Esophagus squamous epithelium (tissue), 5 donors: ENCODE measurements around the gene ASPA. TPM values are rescaled to one million over a fixed set of nuclear protein-coding genes. Genes with fewer than 3 reads are reported as not detected.

Experiments used
- DNase-seq: peaks from one replicate; lab custom pipeline; 2025; lab: John Stamatoyannopoulos, UW
- H3K27ac ChIP-seq, 4 donors: fragments of 200-600 bp; sonication (generic); one replicate each; pipeline ENCODE4 v1.5.1; 2016 to 2019; ENCODE audit warnings: mild to moderate bottlenecking in 1 of 4
- H3K27me3 ChIP-seq, 4 donors: fragments of 200-600 bp; sonication (generic); 1 replicate in 3 of 4; 2 replicates in 1 of 4; pipeline versions ENCODE4 v1.5.1 to v1.6.0; 2017 to 2021; ENCODE audit warnings: antibody characterized with exemption in 1 of 4
- H3K36me3 ChIP-seq, 3 donors: fragments of 200-600 bp; sonication (generic); one replicate each; pipeline ENCODE4 v1.5.1; 2016 to 2019
- H3K4me1 ChIP-seq, 3 donors: fragments of 200-600 bp; sonication (generic); one replicate each; pipeline ENCODE4 v1.5.1; 2017 to 2019
- H3K4me3 ChIP-seq, 4 donors: fragments of 200-600 bp; sonication (generic); 1 replicate in 3 of 4; 2 replicates in 1 of 4; pipeline ENCODE4 v1.5.1; 2016 to 2019; ENCODE audit warnings: mild to moderate bottlenecking in 2 of 4, moderate library complexity in 1 of 4
- H3K9me3 ChIP-seq, 3 donors: fragments of 200-600 bp; sonication (generic); one replicate each; pipeline ENCODE4 v1.5.1; 2016 to 2019
- POLR2A ChIP-seq, 4 donors: fragments of 450-650 bp; IDR thresholded peaks; one replicate each; pipeline ENCODE4 v1.6.1; 2017; ENCODE audit warnings: antibody characterized with exemption in 4 of 4, mild to moderate bottlenecking in 4 of 4, moderate library complexity in 3 of 4
- WGBS, 2 donors: methylation state at CpG; one replicate each; pipeline ENCODE4 v1.1.5; 2018; 5-methylcytosine and 5-hydroxymethylcytosine counted together
- intact Hi-C: fragments of 100-400 bp; cut with DNase I; formaldehyde crosslinking; loops from one replicate; pipeline ENCODE4 v1.15.0; 2022
- total RNA-seq, 4 donors: library from RNA; depleted of rRNA; stranded (reverse); fragments of >200 nt; gene quantifications; one replicate each; pipeline ENCODE4 v1.1.0, GENCODE V29; 2016
- TF ChIP-seq, protein P1 (sequence below), 6 experiments: fragments of 450-650 bp in 4 of 6; fragments of 200-600 bp in 2 of 6; sonication (generic) in 2 of 6; IDR thresholded peaks; one replicate each; pipeline ENCODE4 v1.5.1; 2016 to 2019; ENCODE audit warnings: antibody characterized with exemption in 6 of 6, mild to moderate bottlenecking in 4 of 6, moderate library complexity in 4 of 6
- donor health status: DM: yes; HTN: yes; CAD: no.

Gene ASPA
- total RNA-seq, 4 donors from 2014 or later = 0.22 to 0.76 (median 0.23) TPM; not detected in 1

DNA sequence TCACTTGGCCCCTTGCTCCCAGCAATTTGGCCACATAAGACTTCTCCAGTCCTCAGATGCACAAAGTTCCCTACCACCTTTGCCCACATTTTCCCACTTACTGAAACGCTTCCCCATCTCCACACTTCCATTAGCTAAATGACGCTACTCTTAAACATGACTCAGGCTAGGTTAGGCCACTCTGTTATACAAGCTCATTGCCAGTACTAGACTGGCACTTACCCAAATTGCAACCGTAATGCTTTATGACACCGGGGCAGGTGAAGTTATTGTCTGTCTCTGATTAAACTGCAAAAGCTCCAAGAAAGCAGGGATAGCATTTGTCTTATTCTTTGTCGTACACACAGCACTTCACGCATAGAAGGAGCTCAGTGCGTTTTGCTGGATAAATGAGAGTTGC, 29.2 kb downstream of the ASPA start:
- no peaks in the 10 kb centered on the region for H3K4me1 ChIP-seq
- H3K27ac ChIP-seq = no peak overlapping the region
- no peak overlapping the region for H3K4me3 ChIP-seq
- H3K9me3 ChIP-seq = no peaks in the 10 kb centered on the region
- H3K36me3 ChIP-seq = no peaks in the 10 kb centered on the region
- intact Hi-C loops = no loop called here
- WGBS, 2 donors = 92 to 94% methylated on average over 4 to 7 of the region's 7 CpGs
- DNase-seq = no peak
- H3K27me3 ChIP-seq = no peaks in the 10 kb centered on the region
- TF ChIP-seq, protein P1, sequence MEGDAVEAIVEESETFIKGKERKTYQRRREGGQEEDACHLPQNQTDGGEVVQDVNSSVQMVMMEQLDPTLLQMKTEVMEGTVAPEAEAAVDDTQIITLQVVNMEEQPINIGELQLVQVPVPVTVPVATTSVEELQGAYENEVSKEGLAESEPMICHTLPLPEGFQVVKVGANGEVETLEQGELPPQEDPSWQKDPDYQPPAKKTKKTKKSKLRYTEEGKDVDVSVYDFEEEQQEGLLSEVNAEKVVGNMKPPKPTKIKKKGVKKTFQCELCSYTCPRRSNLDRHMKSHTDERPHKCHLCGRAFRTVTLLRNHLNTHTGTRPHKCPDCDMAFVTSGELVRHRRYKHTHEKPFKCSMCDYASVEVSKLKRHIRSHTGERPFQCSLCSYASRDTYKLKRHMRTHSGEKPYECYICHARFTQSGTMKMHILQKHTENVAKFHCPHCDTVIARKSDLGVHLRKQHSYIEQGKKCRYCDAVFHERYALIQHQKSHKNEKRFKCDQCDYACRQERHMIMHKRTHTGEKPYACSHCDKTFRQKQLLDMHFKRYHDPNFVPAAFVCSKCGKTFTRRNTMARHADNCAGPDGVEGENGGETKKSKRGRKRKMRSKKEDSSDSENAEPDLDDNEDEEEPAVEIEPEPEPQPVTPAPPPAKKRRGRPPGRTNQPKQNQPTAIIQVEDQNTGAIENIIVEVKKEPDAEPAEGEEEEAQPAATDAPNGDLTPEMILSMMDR (IDR thresholded peaks at IDR 0.05) = no peak
- no peak for TF ChIP-seq POLR2A (IDR thresholded peaks at IDR 0.05)

DNA sequence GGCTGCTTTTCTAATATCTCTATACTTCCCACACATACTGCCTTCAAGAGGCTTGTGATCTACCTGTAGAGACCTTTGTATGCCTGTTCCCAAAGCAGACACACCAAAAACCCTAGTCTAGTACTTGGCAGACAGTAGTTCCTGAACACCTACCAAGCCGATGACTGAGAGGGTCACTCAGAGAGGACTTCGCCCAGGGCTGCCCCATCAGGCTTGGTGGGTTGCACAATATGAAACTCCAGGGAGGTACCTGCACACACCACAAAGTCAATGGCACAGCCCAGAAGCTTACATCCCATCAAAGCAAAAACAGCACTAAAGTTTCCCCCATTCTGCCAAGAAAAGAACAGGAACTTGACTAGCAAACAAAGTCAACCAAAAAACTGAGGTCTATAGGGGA, 30.3 kb downstream of the ASPA start:
- intact Hi-C loops = no loop called here
- 92 to 100% methylated on average over 2 of the region's 2 CpGs for WGBS, 2 donors
- H3K4me1 ChIP-seq = no peaks in the 10 kb centered on the region
- no peaks in the 10 kb centered on the region for H3K36me3 ChIP-seq
- H3K4me3 ChIP-seq = no peak overlapping the region
- TF ChIP-seq, protein P1 (IDR thresholded peaks at IDR 0.05) = no peak
- no peak for TF ChIP-seq POLR2A (IDR thresholded peaks at IDR 0.05)
- no peaks in the 10 kb centered on the region for H3K27me3 ChIP-seq
- no peaks in the 10 kb centered on the region for H3K9me3 ChIP-seq
- DNase-seq = no peak
- H3K27ac ChIP-seq = no peak overlapping the region

DNA sequence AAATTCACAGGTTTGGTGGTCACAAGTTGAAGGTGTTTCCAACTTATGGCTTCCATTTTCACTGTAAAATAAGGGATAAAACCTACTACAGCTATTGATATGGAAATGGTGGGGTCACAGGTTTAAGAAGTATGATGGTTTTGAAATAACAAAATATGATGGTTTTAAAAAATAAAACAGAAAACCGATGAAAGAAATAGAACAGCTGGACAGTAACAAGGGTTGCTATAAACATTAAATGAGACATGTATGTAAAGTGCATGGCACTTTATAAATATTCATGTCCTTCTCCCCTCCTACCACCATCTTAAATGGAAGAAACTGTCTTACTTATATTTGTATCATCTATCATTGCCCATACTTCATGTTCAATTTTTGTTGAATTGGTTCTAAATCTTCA, 31.3 kb downstream of the ASPA start:
- TF ChIP-seq, protein P1 (IDR thresholded peaks at IDR 0.05) = no peak
- TF ChIP-seq POLR2A (IDR thresholded peaks at IDR 0.05) = no peak
- peaks cover 0 to 1% (median 0%) of the 10 kb centered on the region in 3 donors for H3K4me1 ChIP-seq
- H3K9me3 ChIP-seq = no peaks in the 10 kb centered on the region
- no peak for DNase-seq
- 50 to 60% methylated on average over 1 of the region's 1 CpG for WGBS, 2 donors
- intact Hi-C loops = no loop called here
- no peaks in the 10 kb centered on the region for H3K27me3 ChIP-seq
- H3K27ac ChIP-seq = no peak overlapping the region
- H3K4me3 ChIP-seq = no peak overlapping the region
- H3K36me3 ChIP-seq = no peaks in the 10 kb centered on the region

DNA sequence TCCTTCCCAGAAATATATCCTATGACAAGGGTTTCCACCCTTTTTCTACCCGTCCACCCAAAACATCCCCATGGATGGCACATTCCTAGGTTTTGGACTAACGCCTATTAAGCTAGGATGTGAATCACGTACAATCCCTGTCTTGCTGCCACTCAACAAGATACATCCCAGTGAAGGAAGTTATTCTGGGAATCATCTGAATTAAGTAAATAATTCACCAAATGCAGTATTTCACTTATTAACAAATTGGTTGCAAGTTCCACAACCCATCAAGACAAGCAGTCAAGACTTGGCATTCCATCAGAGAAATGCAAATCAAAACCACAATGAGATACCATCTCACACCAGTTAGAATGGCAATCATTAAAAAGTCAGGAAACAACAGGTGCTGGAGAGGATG, 32.1 kb downstream of the ASPA start:
- 78 to 81% methylated on average over 3 of the region's 3 CpGs for WGBS, 2 donors
- H3K9me3 ChIP-seq = no peaks in the 10 kb centered on the region
- no peak for DNase-seq
- no peak overlapping the region for H3K27ac ChIP-seq
- H3K4me3 ChIP-seq = no peak overlapping the region
- peaks cover 0 to 6% (median 0%) of the 10 kb centered on the region in 3 donors for H3K4me1 ChIP-seq
- TF ChIP-seq POLR2A (IDR thresholded peaks at IDR 0.05) = no peak
- TF ChIP-seq, protein P1 (IDR thresholded peaks at IDR 0.05) = no peak
- intact Hi-C loops = no loop called here
- H3K36me3 ChIP-seq = no peaks in the 10 kb centered on the region
- no peaks in the 10 kb centered on the region for H3K27me3 ChIP-seq

DNA sequence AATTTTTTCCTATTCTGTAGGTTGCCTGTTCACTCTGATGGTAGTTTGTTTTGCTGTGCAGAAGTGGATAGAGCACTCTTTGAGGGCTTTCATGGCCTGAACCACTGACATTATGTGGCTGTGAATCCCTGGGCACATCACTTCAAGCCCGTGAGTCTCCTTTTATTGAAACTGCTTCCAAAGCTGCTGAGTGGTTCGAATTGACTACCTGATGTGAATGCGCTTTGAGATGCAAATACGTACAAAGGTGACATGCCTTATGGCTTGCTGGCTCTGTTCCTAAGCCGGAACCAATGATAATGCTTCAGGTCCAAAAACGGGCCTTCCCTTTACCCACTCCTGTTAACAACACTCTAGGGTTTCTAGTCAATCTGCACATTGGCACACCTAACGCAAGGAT, 34.3 kb downstream of the ASPA start:
- Histone ChIP-seq H3K36me3 (no peaks in the 10 kb centered on the region), H3K9me3 (no peaks in the 10 kb centered on the region), H3K27me3 (no peaks in the 10 kb centered on the region), H3K27ac (no peak overlapping the region), H3K4me1 (peaks cover 4 to 13% (median 6%) of the 10 kb centered on the region in 3 donors), H3K4me3 (no peak overlapping the region)
- DNase-seq = no peak
- whole genome bisulfite sequencing, 2 donors = 69 to 77% methylated on average over 5 to 6 of the region's 7 CpGs
- intact Hi-C loops = no loop called here
- TF ChIP-seq POLR2A (IDR thresholded peaks at IDR 0.05) = no peak
- TF ChIP-seq, protein P1 (IDR thresholded peaks at IDR 0.05) = no peak
